Measurements from ENCODE around the gene NMNAT1.
"Not testable (repeated sequence)": the region's sequence is repeated elsewhere in the genome, so short reads cannot be mapped to it uniquely, and the experiment has no call there.

Gene NMNAT1

DNA sequence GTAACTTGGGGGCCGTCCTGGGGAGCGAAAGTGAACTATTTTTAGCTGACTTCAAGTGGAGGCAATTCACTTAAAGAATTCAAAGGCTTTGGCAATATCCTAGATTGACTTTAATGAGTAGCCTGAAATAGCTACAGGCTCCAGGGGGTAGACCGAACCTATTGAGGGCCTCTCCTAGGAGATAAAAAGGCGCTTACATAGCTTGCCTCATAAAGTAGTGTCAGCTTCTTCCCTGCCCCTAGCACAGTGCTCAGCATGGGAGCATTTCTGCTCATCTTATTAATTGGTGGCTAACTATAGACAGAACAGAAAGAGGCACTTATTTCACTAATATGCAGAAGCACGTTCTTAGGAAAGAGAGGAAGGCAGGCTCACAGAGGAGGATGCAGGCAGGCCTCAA, 20.9 kb upstream of the NMNAT1 start:
- no peak for DNase-seq

- no peak for DNase-seq
Observed at GRCh38 chr1:9927259-9927658, 16.0 kb upstream of the NMNAT1 start.

DNA sequence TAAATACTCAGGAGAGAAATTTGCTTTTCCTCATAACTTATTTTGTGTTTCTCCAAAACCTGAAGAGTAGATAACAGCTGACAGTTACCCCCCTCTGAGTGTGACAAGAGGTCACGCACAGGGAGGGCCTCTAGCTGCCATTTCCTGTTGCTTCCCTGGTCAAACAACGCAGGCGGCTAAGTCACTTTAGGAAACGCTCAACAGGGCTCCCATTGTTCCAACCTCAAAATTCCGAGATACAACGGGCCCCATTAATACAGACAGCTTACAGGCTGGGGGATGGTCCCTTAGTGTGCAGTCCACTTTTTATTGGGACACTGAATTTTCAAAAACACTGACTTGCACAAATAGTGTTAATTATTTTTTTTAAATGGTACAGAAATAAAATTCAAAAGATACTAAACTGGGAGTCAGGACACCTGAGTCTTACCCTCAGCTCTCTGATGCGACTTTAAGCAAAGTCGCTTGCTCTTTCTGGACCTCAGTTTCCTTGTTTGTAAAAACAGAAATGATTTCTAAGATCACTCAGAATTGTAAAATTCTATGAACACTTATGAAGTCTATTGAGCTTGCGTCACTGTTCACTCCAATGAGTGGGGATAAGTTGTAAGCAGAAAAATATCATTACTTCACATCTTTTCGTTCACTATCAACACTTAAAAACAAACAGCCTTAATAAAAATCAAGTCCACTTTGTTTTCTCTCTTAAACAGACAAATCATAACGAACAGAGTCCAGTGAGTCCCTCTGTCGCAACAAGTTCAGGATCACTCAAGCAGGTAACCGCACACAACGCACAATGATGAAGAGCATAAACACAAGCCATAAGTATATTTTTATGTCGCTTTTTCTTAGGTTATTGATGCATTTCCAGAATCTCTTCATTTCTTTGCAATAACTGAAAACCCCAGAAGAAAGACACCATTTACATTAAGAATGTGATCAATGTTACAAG, 13.6 kb upstream of the NMNAT1 start:
- no peak for DNase-seq

DNA sequence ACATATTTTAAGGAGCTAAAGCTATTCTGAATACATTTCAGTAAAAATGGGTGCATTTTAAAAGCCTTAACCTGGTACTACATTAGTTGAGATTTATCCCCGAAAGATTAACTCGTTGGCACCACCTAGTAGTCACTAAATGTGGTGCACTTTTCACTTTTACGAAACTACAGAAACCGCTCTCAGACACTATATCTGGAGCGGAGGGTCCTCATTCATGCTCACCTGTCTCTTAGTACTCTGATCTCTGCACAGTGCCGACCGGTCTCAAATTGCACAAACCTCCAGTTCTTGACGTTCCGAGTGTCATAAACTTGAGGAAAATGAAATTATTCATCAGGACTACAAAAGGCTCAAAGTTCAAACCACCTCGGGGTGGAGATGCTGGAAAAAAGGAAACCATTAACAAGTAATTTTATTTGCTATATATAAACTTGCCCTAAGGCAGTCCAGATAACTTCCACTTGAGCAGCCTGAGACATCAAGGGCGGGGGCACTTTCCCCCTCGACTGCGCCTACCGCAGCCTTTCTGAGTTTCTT, 806 bp upstream of the NMNAT1 start:
- peak; percentile 66 for DNase-seq

- DNase-seq = no peak
Observed at GRCh38 chr1:9946315-9946714, 3.0 kb downstream of the NMNAT1 start.

- DNase-seq = no peak
Observed at GRCh38 chr1:9957726-9958125, 14.5 kb downstream of the NMNAT1 start.

- no peak for DNase-seq
Observed at GRCh38 chr1:9960011-9960410, 16.7 kb downstream of the NMNAT1 start.

DNA sequence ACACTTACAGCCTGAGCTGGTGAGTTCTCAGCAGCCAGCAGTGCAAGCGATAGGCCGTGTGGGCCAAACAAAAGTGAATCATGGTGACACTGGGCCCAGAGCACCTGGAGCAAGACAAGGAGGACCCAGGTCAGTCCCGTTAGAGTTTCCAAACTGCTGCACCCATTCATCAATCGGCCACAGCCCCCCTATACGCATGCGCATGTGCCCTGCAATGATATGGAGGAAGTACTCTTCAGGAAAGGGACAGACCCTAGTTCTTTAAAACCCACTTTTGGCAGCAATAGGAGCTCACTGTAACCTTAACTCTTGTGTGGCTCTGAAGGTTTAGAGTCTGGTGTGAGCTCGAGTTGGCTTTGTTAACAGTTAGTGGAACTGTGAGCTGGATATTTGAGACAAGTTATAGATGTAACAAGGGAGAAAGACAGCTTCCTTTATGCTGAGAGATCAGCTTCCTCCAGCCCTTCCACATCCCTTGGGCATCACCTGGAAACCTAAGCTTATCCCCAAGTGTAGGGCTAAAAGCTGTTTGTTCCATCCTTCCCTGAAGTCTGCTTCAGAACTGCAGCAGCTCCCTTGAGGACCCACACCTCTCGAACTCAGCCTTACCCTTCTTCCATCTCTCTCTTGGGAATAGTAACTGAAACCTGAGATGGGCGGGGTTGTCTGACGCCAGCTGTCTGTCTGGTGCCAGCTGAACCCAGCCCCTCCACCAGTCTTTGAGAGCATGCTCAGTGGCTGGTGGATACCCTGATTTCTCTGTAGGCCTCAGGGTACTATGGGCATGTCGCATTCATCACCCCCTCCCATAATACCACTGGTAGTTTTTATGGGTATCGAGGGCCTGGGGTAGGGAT, 17.7 kb downstream of the NMNAT1 start:
- no peak for DNase-seq

DNA sequence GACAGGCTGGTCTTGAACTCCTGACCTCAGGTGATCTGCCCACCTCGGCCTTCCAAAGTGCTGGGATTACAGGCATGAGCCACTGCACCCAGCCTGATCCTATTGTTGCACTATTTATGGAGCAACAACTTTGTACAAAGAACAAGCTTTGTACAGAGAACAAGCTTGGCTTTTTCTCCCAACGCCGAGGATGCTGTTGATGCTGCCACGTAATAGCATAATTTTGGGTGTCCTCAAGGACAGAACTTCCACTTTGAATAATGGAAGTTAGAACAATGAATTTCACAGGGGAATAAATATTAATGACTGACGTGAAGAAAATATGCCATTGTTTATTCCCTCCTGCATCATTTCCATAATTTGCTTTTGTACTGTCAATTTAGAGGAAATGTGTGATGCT, 41.0 kb downstream of the NMNAT1 start:
- no peak for DNase-seq

GRCh38 chr1:9985001-9985400, 41.7 kb downstream of the NMNAT1 start:
- DNase-seq = no peak

- no peak for DNase-seq
Observed at GRCh38 chr1:9989773-9990172, 46.5 kb downstream of the NMNAT1 start.

- DNase-seq = no peak
Observed at GRCh38 chr1:9990944-9991343, 47.7 kb downstream of the NMNAT1 start.

DNA sequence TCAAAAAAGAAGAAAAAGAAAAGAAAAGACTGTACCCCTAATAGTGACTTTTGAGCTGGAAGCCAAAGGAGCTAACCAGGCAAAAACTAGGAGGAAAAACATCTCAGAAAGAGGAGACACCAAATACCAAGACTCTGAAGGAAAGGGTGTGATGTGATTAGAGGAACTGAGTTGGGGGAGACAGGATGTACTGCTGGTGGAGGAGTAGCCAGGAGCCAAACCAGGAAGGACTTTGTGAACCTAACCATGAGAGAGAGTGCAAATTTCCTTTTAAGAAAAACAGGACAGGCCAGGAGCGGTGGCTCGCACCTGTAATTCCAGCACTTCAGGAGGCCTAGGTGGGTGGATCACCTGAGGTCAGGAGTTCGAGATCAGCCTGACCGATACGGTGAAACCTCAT, 49.6 kb downstream of the NMNAT1 start:
- DNase-seq = no peak

DNA sequence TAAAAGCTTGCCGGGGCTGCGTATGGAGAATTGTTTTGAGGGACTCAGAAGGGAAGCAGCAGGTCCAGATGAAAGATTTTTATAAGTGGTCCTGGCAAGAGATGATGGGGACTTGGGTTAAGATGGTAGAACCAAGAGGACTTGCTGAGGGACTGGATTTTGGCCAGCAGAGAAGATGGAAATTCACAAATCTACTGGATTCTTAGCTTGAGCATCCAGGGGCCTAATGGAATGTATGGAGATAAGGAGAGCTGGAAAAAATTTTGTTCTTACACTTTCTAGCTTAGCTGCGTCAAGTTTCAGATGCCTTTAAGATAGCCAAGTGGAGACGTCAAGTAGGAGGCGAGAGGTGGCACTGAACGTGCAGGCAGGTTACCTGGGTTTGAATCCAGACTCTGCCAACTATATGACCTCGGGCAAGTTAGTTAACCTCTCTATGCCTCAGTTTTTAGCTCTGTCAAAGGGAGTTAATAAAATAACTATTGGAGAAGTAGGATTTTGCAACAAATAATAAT, 50.3 kb downstream of the NMNAT1 start:
- DNase-seq = no peak

- DNase-seq = peak; percentile 63
Observed at GRCh38 chr1:9996624-9997582, 53.6 kb downstream of the NMNAT1 start, which contains the start of gene RBP7. TSS of gene RBP7 (plus strand) at chr1:9997228. CDS start at chr1:9997259, 31 bp downstream.

DNA sequence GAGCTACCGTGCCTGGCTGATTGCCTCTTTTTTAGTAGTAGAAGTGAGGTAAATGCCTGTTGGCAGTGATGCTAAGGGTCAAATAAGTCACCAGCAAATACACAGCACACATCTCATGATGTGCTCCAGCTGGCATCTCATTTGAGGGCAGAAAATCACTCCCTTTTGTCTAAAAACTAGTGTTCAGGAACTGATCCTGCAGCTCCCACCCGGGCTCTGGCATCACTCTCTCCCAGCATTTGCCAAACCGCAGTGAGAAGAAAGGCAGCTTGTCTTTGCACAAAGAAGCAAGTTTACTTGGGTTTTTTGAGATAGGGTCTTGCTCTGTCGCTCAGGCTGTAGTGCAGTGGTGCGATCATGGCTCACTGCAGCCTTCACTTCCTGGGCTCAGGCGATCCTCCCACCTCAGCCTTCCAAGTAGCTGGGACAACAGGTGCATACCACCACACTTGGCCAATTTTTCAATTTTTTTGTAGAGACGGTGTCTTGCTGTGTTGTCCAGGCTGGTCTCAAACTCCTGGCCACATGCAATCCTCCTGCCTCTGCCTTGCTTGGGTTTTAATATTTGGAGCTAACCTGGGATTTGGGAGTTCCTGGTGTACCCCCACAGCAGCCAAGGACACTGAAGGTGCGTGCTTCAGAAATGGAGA, 57.9 kb downstream of the NMNAT1 start:
- DNase-seq = no peak

DNA sequence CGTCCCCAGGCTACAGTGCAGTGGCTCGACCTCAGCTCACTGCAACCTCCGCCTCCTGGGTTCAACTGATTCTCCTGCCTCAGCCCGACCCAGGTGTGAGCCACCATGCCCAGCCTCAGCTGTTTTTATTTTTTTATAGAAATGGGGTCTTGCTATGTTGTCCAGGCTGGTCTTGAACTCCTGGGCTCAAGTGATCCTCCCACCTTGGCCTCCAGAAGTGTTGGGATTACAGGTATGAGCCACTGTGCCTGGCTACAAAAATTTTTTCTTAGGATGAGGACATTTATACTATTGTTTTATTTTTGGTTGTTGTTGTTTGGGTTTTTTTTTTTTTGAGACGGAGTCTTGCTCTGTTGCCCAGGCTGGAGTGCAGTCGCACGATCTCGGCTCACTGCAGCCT, 62.0 kb downstream of the NMNAT1 start:
- DNase-seq = not testable (repeated sequence)

DNA sequence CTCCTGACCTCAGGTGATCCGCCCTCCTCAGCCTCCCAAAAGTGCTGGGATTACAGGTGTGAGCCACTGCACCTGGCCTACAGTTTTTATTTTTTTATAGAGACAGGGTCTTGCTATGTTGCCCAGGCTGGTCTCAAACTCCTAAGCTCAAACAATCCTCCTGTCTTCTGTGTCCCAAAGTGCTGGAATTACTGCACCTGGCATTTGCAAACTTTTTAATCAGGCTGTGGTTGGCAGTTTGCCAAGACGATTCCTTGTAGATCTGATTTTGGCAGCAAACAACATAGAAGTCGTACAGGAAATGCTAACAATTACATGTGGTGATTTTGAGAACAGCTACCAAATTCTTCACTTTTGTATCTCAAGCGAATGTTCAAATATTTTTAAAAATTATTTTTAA, 63.9 kb downstream of the NMNAT1 start:
- no peak for DNase-seq

GRCh38 chr1:10014016-10014415, 70.7 kb downstream of the NMNAT1 start:
- DNase-seq = no peak

DNA sequence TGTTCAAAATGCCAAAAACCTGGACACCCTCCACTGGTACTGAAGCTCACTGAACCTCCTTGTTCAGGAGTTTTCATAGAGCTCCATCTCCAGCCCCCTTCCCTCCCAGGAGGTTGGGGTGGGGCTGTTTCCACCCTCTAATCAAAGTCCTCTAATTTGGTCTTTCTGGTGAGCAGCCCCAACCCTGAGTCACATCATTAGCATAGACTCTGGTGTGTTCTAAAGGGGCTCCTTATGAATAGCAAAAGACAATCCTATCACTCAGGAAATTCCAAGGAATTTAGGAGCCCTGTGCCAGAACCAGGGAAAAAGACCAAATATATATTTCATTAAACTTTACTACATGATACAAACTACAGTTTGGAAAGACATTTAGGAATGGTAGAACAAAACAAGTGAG, 76.3 kb downstream of the NMNAT1 start:
- DNase-seq = no peak

DNA sequence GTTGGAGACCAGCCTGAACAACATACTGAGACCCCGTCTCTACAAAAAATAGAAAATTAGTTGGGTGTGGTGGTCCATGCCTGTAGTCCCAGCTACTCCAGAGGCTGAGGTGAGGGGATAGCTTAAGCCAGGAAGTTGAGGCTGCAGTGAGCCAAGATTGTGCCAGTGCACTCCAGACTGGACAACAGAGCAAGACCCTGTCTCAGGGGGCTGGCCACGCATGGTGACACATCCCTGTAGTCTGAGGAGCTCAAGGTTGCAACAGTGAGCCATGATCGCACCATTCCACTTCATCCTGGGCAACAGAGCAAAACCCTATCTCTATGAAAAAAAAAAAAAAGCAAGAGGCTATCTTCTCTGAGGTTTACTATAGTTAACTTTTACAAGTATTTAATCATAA, 76.8 kb downstream of the NMNAT1 start:
- no peak for DNase-seq
